A549 (cell line): Measurements from ENCODE around the gene TEX22. TPM values are rescaled to one million over a fixed set of nuclear protein-coding genes. Genes with fewer than 3 reads are reported as not detected.

Experiments
- ATAC-seq, 2 experiments: fragments of 200-7000 bp in 1 of 2; fragments of >200 bp in 1 of 2; cut with Nextera tagmentation in 1 of 2; cut with Tn5 transposase in 1 of 2; 3 replicates each; pipeline versions ENCODE4 v1.8.0 to v1.9.1; 2018 to 2020; ENCODE audit warnings: mild to moderate bottlenecking in 1 of 2, moderate library complexity in 1 of 2
- CTCF ChIA-PET: fragments of 300-600 bp; sonication (Branson Sonifier 250); formaldehyde crosslinking; extraction: SDS; loops from one replicate; lab custom pipeline; 2021; ENCODE audit warnings: antibody characterized with exemption, inconsistent platforms; lab: Yijun Ruan, JAX
- POLR2A ChIA-PET: fragments of 350-600 bp; formaldehyde crosslinking; extraction: SDS; loops from one replicate; lab custom pipeline; 2021; ENCODE audit warnings: antibody characterized with exemption, inconsistent platforms; lab: Yijun Ruan, JAX
- DNase-seq, 2 experiments: peaks; one replicate each; pipeline versions ENCODE4 v3.0.0 to v3.0.0-alpha.2; 2011 to 2016; ENCODE audit warnings: low read depth in 1 of 2, low spot score in 1 of 2
- FAIRE-seq: peaks from 2 replicates; lab custom pipeline; 2011; peaks lifted over from hg19 to GRCh38; lab: Jason Lieb, UNC
- H3K27ac ChIP-seq, 2 experiments: fragments of >200 bp; sonication (Bioruptor Twin); formaldehyde crosslinking; 3 replicates each; pipeline ENCODE4 v1.5.1; 2016 to 2017
- H3K4me1 ChIP-seq: fragments of >200 bp; sonication (Bioruptor Twin); formaldehyde crosslinking; 3 replicates; pipeline ENCODE4 v1.6.1; 2016
- H3K4me2 ChIP-seq: fragments of >200 bp; sonication (Bioruptor Twin); formaldehyde crosslinking; 3 replicates; pipeline ENCODE4 v1.6.1; 2016
- H3K4me3 ChIP-seq: fragments of >200 bp; sonication (Bioruptor Twin); formaldehyde crosslinking; 3 replicates; pipeline ENCODE4 v1.5.1; 2016
- H3K9me3 ChIP-seq: fragments of >200 bp; sonication (Bioruptor Twin); formaldehyde crosslinking; 3 replicates; pipeline ENCODE4 v1.6.1; 2016
- CBX8 ChIP-seq: fragments of 200-600 bp; sonication (generic); IDR thresholded peaks from 2 replicates; pipeline ENCODE4 v1.6.1; 2016
- CHD2 ChIP-seq: fragments of 150-350 bp; IDR thresholded peaks from 2 replicates; pipeline ENCODE4 v1.6.1; 2014; ENCODE audit warnings: low read length; ENCODE audit not compliant: partially characterized antibody
- CHD4 ChIP-seq: fragments of 200-600 bp; sonication (generic); IDR thresholded peaks from 2 replicates; pipeline ENCODE4 v1.6.1; 2016; ENCODE audit warnings: antibody characterized with exemption, mild to moderate bottlenecking, borderline replicate concordance
- EP300 ChIP-seq, 2 experiments: fragments of >200 bp; sonication (Bioruptor Twin); formaldehyde crosslinking; IDR thresholded peaks; 2 replicates in 1 of 2; 3 replicates in 1 of 2; pipeline ENCODE4 v1.6.1; 2016 to 2017
- ESRRA ChIP-seq: fragments of 150-350 bp; IDR thresholded peaks from 2 replicates; pipeline ENCODE4 v1.6.1; 2014; ENCODE audit warnings: mild to moderate bottlenecking, low read length, borderline replicate concordance
- FOSB ChIP-seq: fragments of 250-450 bp; sonication (Bioruptor Pico); IDR thresholded peaks from 2 replicates; pipeline ENCODE4 v1.5.0; 2020; ENCODE audit warnings: mild to moderate bottlenecking, moderate library complexity
- GATA3 ChIP-seq: IDR thresholded peaks from 2 replicates; pipeline ENCODE4 v1.6.1; 2012; ENCODE audit warnings: borderline replicate concordance
- HEYL ChIP-seq: fragments of 250-450 bp; sonication (Bioruptor Pico); IDR thresholded peaks from 2 replicates; pipeline ENCODE4 v1.8.0; 2021; ENCODE audit warnings: mild to moderate bottlenecking, moderate library complexity
- HOXB13 ChIP-seq: fragments of 250-450 bp; sonication (Bioruptor Pico); IDR thresholded peaks from 2 replicates; pipeline ENCODE4 v1.5.0; 2020; ENCODE audit warnings: low read depth, mild to moderate bottlenecking, moderate library complexity
- HOXB5 ChIP-seq: fragments of 250-450 bp; sonication (Bioruptor Pico); IDR thresholded peaks from 2 replicates; pipeline ENCODE4 v1.5.0; 2020; ENCODE audit warnings: mild to moderate bottlenecking, moderate library complexity
- KDM1A ChIP-seq: fragments of 200-600 bp; sonication (generic); IDR thresholded peaks from 2 replicates; pipeline ENCODE4 v1.6.1; 2016; ENCODE audit warnings: low read depth, mild to moderate bottlenecking
- KDM5A ChIP-seq: fragments of 200-600 bp; sonication (generic); IDR thresholded peaks from 2 replicates; pipeline ENCODE4 v1.6.1; 2016; ENCODE audit warnings: antibody characterized with exemption, mild to moderate bottlenecking
- MAFK ChIP-seq: fragments of 450-650 bp; IDR thresholded peaks from 2 replicates; pipeline ENCODE4 v1.6.1; 2014; ENCODE audit not compliant: partially characterized antibody
- MAZ ChIP-seq: fragments of 150-350 bp; IDR thresholded peaks from 2 replicates; pipeline ENCODE4 v1.6.1; 2014; ENCODE audit warnings: antibody characterized with exemption, low read depth, low read length, borderline replicate concordance
- MYC ChIP-seq: IDR thresholded peaks from 2 replicates; pipeline ENCODE4 v1.6.1; 2012; ENCODE audit warnings: mild to moderate bottlenecking, inconsistent platforms, low read length, improper control_type of control experiment, borderline replicate concordance
- NFE2L2 ChIP-seq: fragments of 150-350 bp; conservative IDR thresholded peaks from 2 replicates; pipeline ENCODE4 v1.6.1; 2014; ENCODE audit warnings: low read length
- NR3C1 ChIP-seq: fragments of >200 bp; sonication (Bioruptor Twin); formaldehyde crosslinking; IDR thresholded peaks from 3 replicates; pipeline ENCODE4 v1.6.1; 2017
- PHF8 ChIP-seq: fragments of 200-600 bp; sonication (generic); IDR thresholded peaks from 2 replicates; pipeline ENCODE4 v1.6.1; 2016; ENCODE audit warnings: low read depth, mild to moderate bottlenecking, antibody characterized with exemption, moderate library complexity, borderline replicate concordance
- POLR2A ChIP-seq: IDR thresholded peaks from 2 replicates; pipeline ENCODE4 v1.6.1; 2012; ENCODE audit warnings: mild to moderate bottlenecking, low read length
- POLR2AphosphoS2 ChIP-seq: conservative IDR thresholded peaks from 2 replicates; pipeline ENCODE4 v1.6.1; 2012; ENCODE audit warnings: low read length, improper control_type of control experiment, inconsistent platforms
- ZFP36 ChIP-seq: fragments of 450-650 bp; IDR thresholded peaks from 2 replicates; pipeline ENCODE4 v1.6.1; 2014; ENCODE audit warnings: borderline replicate concordance; ENCODE audit not compliant: partially characterized antibody
- WGBS: methylation state at CpG from one replicate; pipeline ENCODE4 v1.1.6; 2017; ENCODE audit errors: missing lambda C conversion rate; 5-methylcytosine and 5-hydroxymethylcytosine counted together
- polyA plus RNA-seq, 4 experiments: library from polyadenylated mRNA; depleted of rRNA in 3 of 4; stranded (reverse); fragments of >200 nt; fragmentation: RNase III in 1 of 4; extraction: RNeasy Plus Mini Kit Qiagen cat#74134 plus additional on column Dnase treatment in 1 of 4; gene quantifications; 2 replicates in 3 of 4; 3 replicates in 1 of 4; pipeline ENCODE4 v1.2.3, GENCODE V29; 2011 to 2017
- TF ChIP-seq, protein P1 (sequence below): fragments of 250-450 bp; sonication (Bioruptor Pico); IDR thresholded peaks from 2 replicates; pipeline ENCODE4 v1.5.0; 2021; ENCODE audit warnings: mild to moderate bottlenecking, moderate library complexity, borderline replicate concordance
- TF ChIP-seq, protein P2 (sequence below): IDR thresholded peaks from 2 replicates; pipeline ENCODE4 v1.6.1; 2012; ENCODE audit warnings: low read depth, borderline replicate concordance
- TF ChIP-seq, protein P3 (sequence below): IDR thresholded peaks from 2 replicates; pipeline ENCODE4 v1.6.1; 2012
- TF ChIP-seq, protein P4 (sequence below): fragments of >200 bp; sonication (Bioruptor Twin); formaldehyde crosslinking; IDR thresholded peaks from 3 replicates; pipeline ENCODE4 v1.6.1; 2016
- TF ChIP-seq, protein P5 (sequence below): fragments of >200 bp; sonication (Bioruptor Twin); formaldehyde crosslinking; IDR thresholded peaks from 2 replicates; pipeline ENCODE4 v1.6.1; 2016
- TF ChIP-seq, protein P6 (sequence below): fragments of 150-350 bp; IDR thresholded peaks from 2 replicates; pipeline ENCODE4 v1.6.1; 2014; ENCODE audit warnings: low read depth, mild to moderate bottlenecking, low read length

TEX22 gene
- polyA plus RNA-seq, 2 of the 4 experiments (the other 2 are of a cell fraction), result 0.06 to 0.23 TPM

DNA sequence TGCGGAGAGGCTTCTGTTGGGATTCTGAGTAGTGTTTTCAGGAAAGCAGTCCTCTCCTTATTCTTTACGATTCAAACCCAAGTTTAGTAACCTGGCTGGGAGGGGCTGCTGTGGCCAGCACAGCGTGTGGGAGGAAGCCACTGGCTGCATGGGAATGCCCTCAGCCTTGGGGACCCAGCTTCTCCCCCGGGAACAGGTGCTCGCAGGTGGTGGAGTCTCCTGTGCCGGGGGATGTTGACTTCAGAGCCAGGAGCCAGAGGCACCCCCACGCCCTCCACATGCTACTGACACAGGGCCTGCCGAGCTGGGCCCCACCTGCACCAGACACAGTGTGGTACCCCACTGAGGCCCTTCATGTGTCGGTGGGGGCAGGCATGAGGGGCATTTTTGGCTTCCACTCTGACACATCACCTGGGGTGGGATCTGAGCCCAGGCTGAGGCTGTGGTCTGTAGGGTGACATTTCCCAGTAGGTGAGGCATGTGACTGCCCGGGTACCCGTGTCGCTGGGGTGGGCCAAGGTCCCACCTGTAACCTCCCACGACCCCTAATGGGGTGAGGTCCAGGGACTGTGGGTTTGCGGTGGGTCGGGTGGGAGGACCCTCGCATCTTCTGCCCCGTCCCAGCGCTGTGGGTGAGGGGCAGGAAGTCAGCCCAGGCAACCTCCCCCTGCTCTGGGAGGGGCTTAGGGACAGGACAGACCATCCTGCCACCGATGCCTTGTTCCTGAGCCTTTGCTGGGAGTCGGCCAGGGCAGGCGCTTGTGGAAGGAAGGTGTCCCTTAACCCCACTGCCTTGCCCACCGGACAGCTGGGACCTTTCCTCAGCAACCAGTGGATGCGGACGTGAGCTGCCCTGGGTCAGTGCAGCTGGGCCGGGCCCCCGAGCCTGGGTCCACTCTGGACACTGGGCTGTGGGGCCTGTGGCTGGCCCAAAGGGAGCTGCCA lies 47.8 kb downstream of the TEX22 start (continued):
- TF ChIP-seq, protein P1, sequence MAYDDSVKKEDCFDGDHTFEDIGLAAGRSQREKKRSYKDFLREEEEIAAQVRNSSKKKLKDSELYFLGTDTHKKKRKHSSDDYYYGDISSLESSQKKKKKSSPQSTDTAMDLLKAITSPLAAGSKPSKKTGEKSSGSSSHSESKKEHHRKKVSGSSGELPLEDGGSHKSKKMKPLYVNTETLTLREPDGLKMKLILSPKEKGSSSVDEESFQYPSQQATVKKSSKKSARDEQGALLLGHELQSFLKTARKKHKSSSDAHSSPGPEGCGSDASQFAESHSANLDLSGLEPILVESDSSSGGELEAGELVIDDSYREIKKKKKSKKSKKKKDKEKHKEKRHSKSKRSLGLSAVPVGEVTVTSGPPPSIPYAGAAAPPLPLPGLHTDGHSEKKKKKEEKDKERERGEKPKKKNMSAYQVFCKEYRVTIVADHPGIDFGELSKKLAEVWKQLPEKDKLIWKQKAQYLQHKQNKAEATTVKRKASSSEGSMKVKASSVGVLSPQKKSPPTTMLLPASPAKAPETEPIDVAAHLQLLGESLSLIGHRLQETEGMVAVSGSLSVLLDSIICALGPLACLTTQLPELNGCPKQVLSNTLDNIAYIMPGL (CRISPR knock-in tag), result no peak
- TF ChIP-seq NR3C1 (no peak), HOXB13 (CRISPR knock-in tag) (no peak)

DNA sequence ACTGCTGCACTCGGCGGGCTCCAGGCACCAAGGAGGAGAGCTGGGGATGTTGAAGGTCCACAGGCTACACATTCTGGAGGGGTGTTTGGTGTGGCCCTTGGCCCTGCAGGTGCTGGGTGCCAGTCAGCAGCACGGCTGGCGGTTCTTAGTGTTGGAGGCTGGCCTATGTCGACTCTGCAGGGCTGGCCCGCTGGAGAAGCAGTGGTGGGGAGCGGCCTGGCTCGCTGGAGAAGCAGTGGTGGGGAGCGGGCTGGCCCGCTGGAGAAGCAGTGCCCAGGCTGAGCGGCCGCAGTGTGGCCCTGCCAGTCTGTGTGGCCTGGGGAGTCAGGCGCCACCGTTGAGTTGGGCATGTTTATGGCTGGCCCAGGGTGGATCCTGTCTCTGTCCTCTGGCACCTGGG lies 48.6 kb downstream of the TEX22 start:
- Histone ChIP-seq H3K9me3 (no peaks in the 10 kb centered on the region), H3K4me3 (no peak overlapping the region), H3K4me1 (0 out of 3 replicates have a peak, but pooled peaks cover 6% of the 10 kb centered on the region), H3K4me2 (no peak overlapping the region), H3K27ac (no peak overlapping the region)
- POLR2A ChIA-PET, result interaction anchor here (1.9 kb wide), 1 partner anchor 34 kb away, joined by 5 read pairs; no protein-coding TSS in a partner anchor
- CTCF ChIA-PET, result interaction anchor here (1.2 to 2.7 kb wide), 4 partner anchors 23 to 96 kb away, joined by 3 to 29 read pairs (median 16); no protein-coding TSS in a partner anchor
- WGBS, result 88% methylated on average over 9 of the region's 14 CpGs
- DNase-seq (no peak), ATAC-seq (no peak), FAIRE-seq (no peak)
- TF ChIP-seq MAZ (no peak), CHD2 (no peak), EP300 (IDR thresholded peaks at IDR 0.05) (no peak), HEYL (CRISPR knock-in tag) (no peak), POLR2A (no peak), CBX8 (no peak), GATA3 (no peak), POLR2AphosphoS2 (no peak), ESRRA (no peak)
- TF ChIP-seq, protein P2, sequence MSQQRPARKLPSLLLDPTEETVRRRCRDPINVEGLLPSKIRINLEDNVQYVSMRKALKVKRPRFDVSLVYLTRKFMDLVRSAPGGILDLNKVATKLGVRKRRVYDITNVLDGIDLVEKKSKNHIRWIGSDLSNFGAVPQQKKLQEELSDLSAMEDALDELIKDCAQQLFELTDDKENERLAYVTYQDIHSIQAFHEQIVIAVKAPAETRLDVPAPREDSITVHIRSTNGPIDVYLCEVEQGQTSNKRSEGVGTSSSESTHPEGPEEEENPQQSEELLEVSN, result no peak
- TF ChIP-seq, protein P3, sequence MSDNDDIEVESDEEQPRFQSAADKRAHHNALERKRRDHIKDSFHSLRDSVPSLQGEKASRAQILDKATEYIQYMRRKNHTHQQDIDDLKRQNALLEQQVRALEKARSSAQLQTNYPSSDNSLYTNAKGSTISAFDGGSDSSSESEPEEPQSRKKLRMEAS, result no peak

DNA sequence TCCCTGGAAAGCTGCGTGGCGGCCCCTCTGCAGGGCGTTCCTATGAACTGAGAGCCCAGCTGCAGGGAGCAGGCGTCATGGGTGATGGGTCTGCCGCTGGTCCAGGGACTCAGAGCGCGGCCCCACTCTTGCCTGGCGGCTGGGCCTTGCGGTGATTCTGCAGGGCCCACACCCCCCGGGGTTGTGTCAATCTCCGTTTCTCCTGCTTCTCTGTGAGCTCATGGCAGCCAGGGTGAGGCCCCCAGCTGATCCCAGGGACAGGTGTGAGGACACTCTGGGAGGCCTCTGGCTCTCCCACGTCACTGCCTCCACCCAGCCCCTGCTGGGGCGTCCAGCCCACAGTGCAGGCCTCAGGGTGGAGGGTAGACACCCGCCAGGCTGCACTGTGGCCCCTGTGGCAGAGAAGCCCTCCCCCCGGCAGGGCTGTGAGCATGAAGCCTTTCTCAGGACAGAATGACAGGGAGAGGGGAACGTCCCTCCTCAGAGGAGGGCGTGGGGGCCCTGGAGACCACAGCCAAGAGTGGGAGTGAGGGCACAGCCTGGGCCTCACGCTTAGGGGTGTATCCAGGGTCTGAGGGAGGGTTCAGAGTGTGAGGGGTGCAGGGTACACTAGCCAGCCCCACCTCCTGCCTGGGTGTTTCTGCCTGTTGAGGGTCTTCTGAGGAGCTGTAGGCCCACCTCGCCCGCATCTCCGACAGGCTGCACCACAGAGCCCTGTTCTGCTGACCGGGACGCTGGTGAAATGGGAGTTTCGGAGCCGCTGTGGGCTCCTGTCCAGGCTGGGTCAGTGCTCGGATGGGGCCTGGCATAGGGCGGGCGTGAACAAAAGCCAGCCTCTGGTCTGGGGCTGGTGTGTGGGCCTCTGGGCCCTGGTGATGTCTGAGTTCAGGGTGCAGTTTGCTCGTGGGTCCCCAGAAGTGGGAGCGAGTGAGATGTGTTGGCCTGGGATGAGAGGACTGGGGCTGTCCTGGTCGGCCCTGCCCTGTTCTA lies 49.6 kb downstream of the TEX22 start:
- DNase-seq (no peak), ATAC-seq (peak; percentile 32 to 44), FAIRE-seq (no peak)
- CTCF ChIA-PET, result interaction anchor here (0.6 to 2.7 kb wide), 24 partner anchors 7 to 85 kb away, joined by 3 to 29 read pairs (median 3); partner anchors contain the start of gene CRIP1
- no peaks in the 10 kb centered on the region for H3K9me3 ChIP-seq
- peak overlapping the region in 1 of 2 experiments; percentile 29; a peak in 2 of 6 replicates for H3K27ac ChIP-seq
- H3K4me1 ChIP-seq, result 0 out of 3 replicates have a peak, but pooled peaks cover 6% of the 10 kb centered on the region
- WGBS, result 88% methylated on average over 18 of the region's 31 CpGs
- TF ChIP-seq CBX8 (no peak), KDM5A (no peak), NFE2L2 (no peak), POLR2AphosphoS2 (no peak), PHF8 (no peak), MYC (no peak), HOXB5 (no peak), GATA3 (no peak), CHD4 (no peak), MAFK (no peak), KDM1A (no peak), HEYL (CRISPR knock-in tag) (no peak), ZFP36 (no peak), FOSB (no peak)
- TF ChIP-seq, protein P4, sequence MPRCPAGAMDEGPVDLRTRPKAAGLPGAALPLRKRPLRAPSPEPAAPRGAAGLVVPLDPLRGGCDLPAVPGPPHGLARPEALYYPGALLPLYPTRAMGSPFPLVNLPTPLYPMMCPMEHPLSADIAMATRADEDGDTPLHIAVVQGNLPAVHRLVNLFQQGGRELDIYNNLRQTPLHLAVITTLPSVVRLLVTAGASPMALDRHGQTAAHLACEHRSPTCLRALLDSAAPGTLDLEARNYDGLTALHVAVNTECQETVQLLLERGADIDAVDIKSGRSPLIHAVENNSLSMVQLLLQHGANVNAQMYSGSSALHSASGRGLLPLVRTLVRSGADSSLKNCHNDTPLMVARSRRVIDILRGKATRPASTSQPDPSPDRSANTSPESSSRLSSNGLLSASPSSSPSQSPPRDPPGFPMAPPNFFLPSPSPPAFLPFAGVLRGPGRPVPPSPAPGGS, result no peak
- TF ChIP-seq, protein P5, sequence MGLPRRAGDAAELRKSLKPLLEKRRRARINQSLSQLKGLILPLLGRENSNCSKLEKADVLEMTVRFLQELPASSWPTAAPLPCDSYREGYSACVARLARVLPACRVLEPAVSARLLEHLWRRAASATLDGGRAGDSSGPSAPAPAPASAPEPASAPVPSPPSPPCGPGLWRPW, result no peak
- TF ChIP-seq, protein P6, sequence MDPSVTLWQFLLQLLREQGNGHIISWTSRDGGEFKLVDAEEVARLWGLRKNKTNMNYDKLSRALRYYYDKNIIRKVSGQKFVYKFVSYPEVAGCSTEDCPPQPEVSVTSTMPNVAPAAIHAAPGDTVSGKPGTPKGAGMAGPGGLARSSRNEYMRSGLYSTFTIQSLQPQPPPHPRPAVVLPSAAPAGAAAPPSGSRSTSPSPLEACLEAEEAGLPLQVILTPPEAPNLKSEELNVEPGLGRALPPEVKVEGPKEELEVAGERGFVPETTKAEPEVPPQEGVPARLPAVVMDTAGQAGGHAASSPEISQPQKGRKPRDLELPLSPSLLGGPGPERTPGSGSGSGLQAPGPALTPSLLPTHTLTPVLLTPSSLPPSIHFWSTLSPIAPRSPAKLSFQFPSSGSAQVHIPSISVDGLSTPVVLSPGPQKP, result no peak
- TF ChIP-seq, all 56 proteins: peak for 0
- H3K4me3 ChIP-seq, result no peak overlapping the region
- no peak overlapping the region for H3K4me2 ChIP-seq
- POLR2A ChIA-PET, result interaction anchor here (1.9 kb wide), 1 partner anchor 33 kb away, joined by 5 read pairs; no protein-coding TSS in a partner anchor
